HepG2 (cell line): ENCODE measurements around the gene AQP7. TPM values are rescaled to one million over a fixed set of nuclear protein-coding genes. Genes with fewer than 3 reads are reported as not detected.

ENCODE experiments used
- AHDC1 ChIP-seq: sonication (generic); formaldehyde crosslinking; IDR thresholded peaks from 2 replicates; pipeline ENCODE4 v1.5.1; 2020; ENCODE audit warnings: mild to moderate bottlenecking, missing genetic modification reagents, borderline replicate concordance
- AHR ChIP-seq: IDR thresholded peaks from 2 replicates; pipeline ENCODE4 v1.6.1; 2018; ENCODE audit warnings: missing genetic modification reagents, missing compliant biosample characterization
- CEBPB ChIP-seq: IDR thresholded peaks from 2 replicates; pipeline ENCODE4 v1.6.1; 2011; ENCODE audit warnings: low read depth, low read length, improper control_type of control experiment, borderline replicate concordance
- CHD4 ChIP-seq: fragments of 200-600 bp; sonication (generic); IDR thresholded peaks from 2 replicates; pipeline ENCODE4 v1.7.0; 2017; ENCODE audit warnings: mild to moderate bottlenecking, low read length, borderline replicate concordance
- DMAP1 ChIP-seq: IDR thresholded peaks from 2 replicates; pipeline ENCODE4 v1.6.1; 2016
- DMTF1 ChIP-seq: sonication (generic); formaldehyde crosslinking; IDR thresholded peaks from 2 replicates; pipeline ENCODE4 v1.4.0; 2020; ENCODE audit warnings: mild to moderate bottlenecking, missing genetic modification reagents
- DRAP1 ChIP-seq: IDR thresholded peaks from 2 replicates; pipeline ENCODE4 v1.6.1; 2016; ENCODE audit warnings: missing genetic modification reagents, missing compliant biosample characterization
- MTERF4 ChIP-seq: sonication (generic); formaldehyde crosslinking; IDR thresholded peaks from 2 replicates; pipeline ENCODE4 v1.8.0; 2023; ENCODE audit warnings: mild to moderate bottlenecking, missing genetic modification reagents
- MXI1 ChIP-seq: IDR thresholded peaks from 3 replicates; pipeline ENCODE4 v1.6.1; 2012; ENCODE audit warnings: low read depth, low read length, inconsistent platforms, borderline replicate concordance
- PAX8 ChIP-seq: sonication (generic); formaldehyde crosslinking; IDR thresholded peaks from 2 replicates; pipeline ENCODE4 v1.8.0; 2022; ENCODE audit warnings: mild to moderate bottlenecking, missing genetic modification reagents, borderline replicate concordance
- POGZ ChIP-seq: sonication (generic); formaldehyde crosslinking; IDR thresholded peaks from 2 replicates; pipeline ENCODE4 v1.4.0; 2020; ENCODE audit warnings: mild to moderate bottlenecking, missing genetic modification reagents
- PRMT3 ChIP-seq: sonication (generic); formaldehyde crosslinking; IDR thresholded peaks from 2 replicates; pipeline ENCODE4 v1.8.1; 2022; ENCODE audit warnings: low read depth, mild to moderate bottlenecking, moderate library complexity, missing genetic modification reagents, borderline replicate concordance
- RARG ChIP-seq: sonication (generic); formaldehyde crosslinking; IDR thresholded peaks from 2 replicates; pipeline ENCODE4 v1.4.0; 2020; ENCODE audit warnings: low read depth, mild to moderate bottlenecking, missing genetic modification reagents
- REPIN1 ChIP-seq: sonication (generic); formaldehyde crosslinking; IDR thresholded peaks from 2 replicates; pipeline ENCODE4 v1.8.0; 2022; ENCODE audit warnings: missing genetic modification reagents, low read depth, mild to moderate bottlenecking, borderline replicate concordance
- ZNF282 ChIP-seq: fragments of 450-650 bp; IDR thresholded peaks from 2 replicates; pipeline ENCODE4 v1.6.1; 2018; ENCODE audit not compliant: partially characterized antibody
- ZNF292 ChIP-seq: sonication (generic); formaldehyde crosslinking; IDR thresholded peaks from 2 replicates; pipeline ENCODE4 v1.8.1; 2022; ENCODE audit warnings: mild to moderate bottlenecking, low read depth, missing genetic modification reagents, borderline replicate concordance
- ZNF546 ChIP-seq: sonication (generic); formaldehyde crosslinking; conservative IDR thresholded peaks from 2 replicates; pipeline ENCODE4 v1.8.1; 2023; ENCODE audit warnings: mild to moderate bottlenecking, missing genetic modification reagents
- ZNF549 ChIP-seq: sonication (generic); formaldehyde crosslinking; IDR thresholded peaks from 2 replicates; pipeline ENCODE4 v1.5.0; 2020; ENCODE audit warnings: missing genetic modification reagents
- ZNF558 ChIP-seq: sonication (generic); formaldehyde crosslinking; IDR thresholded peaks from 2 replicates; pipeline ENCODE4 v1.9.0; 2022; ENCODE audit warnings: mild to moderate bottlenecking, missing genetic modification reagents, borderline replicate concordance
- ZNF788 ChIP-seq: sonication (generic); formaldehyde crosslinking; IDR thresholded peaks from 2 replicates; pipeline ENCODE4 v1.5.0; 2020; ENCODE audit warnings: mild to moderate bottlenecking, missing genetic modification reagents, borderline replicate concordance
- polyA plus RNA-seq, 8 experiments: library from polyadenylated mRNA; depleted of rRNA in 3 of 8; stranded (reverse) in 7 of 8; unstranded in 1 of 8; fragments of >200 nt; fragmentation: Illumina TruSeq in 4 of 8; extraction: Trizol in 4 of 8; gene quantifications; 2 replicates each; pipeline versions ENCODE4 v1.2.1 to v1.2.3, GENCODE V29; 2011 to 2016; ENCODE audit warnings: low read depth in 4 of 8, missing spikeins in 1 of 8, mixed read lengths in 1 of 8; ENCODE audit not compliant: insufficient read depth in 1 of 8
- total RNA-seq, 5 experiments: library from RNA; depleted of rRNA; stranded (reverse); fragments of >200 nt; fragmentation: Illumina TruSeq; extraction: Trizol; gene quantifications; 2 replicates each; pipeline ENCODE4 v1.2.3, GENCODE V29; 2016; ENCODE audit warnings: low read depth in 1 of 5

Gene AQP7
- total and polyA plus RNA-seq, 2 of the 13 experiments (the other 11 are each of a cell fraction or from before 2014, with no cell fraction given), result 1.9 to 2.1 TPM

- TF ChIP-seq DMTF1 (CRISPR knock-in tag), result no peak
- no peak for TF ChIP-seq PRMT3 (CRISPR knock-in tag)
- no peak for TF ChIP-seq POGZ (CRISPR knock-in tag)
- no peak for TF ChIP-seq AHDC1 (CRISPR knock-in tag)
- no peak for TF ChIP-seq ZNF292 (CRISPR knock-in tag)
- no peak for TF ChIP-seq REPIN1
- no peak for TF ChIP-seq CHD4
- no peak for TF ChIP-seq ZNF558 (CRISPR knock-in tag)
- no peak for TF ChIP-seq ZNF788 (CRISPR knock-in tag)
- TF ChIP-seq ZNF549, result no peak
- no peak for TF ChIP-seq AHR (CRISPR knock-in tag)
- TF ChIP-seq DRAP1 (CRISPR knock-in tag), result no peak
- no peak for TF ChIP-seq MTERF4 (CRISPR knock-in tag)
- no peak for TF ChIP-seq MXI1
- TF ChIP-seq ZNF546 (CRISPR knock-in tag), result 0 out of 2 replicates have a peak, but pooled peaks have one; percentile 15
- no peak for TF ChIP-seq RARG (CRISPR knock-in tag)
- no peak for TF ChIP-seq DMAP1
- TF ChIP-seq ZNF282, result no peak
- TF ChIP-seq CEBPB, result no peak
- TF ChIP-seq PAX8 (CRISPR knock-in tag), result no peak
These were observed 12.6 kb upstream of the AQP7 start (continued) for GRCh38 chr9:33414889-33415500.
